Stimulated activated CD8-positive, alpha-beta memory T cell treated with anti-CD3 and anti-CD28 coated beads, Interleukin-4, amount 100 ng/mL, for 4 hours (primary cell): Measurements from ENCODE around the gene SUN5.
"Not testable (repeated sequence)": the region's sequence is repeated elsewhere in the genome, so short reads cannot be mapped to it uniquely, and the experiment has no call there.

Source experiments
- DNase-seq, 2 donors: peaks; one replicate each; pipeline ENCODE4 v3.0.0-alpha.2; 2020; ENCODE audit warnings: low read depth in 2 of 2, low spot score in 1 of 2

Gene SUN5

DNA sequence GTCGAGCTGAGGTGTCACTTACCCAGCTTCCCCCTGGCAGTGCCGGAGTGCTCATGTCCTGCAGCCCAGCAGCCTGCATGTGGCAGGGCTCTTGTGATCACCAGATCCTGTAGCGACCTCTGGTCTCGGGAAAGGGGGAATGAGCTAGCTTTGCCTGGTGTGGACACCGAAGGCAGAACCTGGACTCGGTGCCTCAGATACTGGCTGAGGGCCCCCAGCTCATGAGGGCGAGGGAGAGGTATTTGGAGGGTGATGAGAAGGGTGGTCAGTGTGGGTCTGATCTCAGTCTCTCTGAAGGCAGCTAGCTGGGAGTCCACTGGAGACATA is 26.3 kb downstream of the SUN5 start:
- DNase-seq, result no peak

DNA sequence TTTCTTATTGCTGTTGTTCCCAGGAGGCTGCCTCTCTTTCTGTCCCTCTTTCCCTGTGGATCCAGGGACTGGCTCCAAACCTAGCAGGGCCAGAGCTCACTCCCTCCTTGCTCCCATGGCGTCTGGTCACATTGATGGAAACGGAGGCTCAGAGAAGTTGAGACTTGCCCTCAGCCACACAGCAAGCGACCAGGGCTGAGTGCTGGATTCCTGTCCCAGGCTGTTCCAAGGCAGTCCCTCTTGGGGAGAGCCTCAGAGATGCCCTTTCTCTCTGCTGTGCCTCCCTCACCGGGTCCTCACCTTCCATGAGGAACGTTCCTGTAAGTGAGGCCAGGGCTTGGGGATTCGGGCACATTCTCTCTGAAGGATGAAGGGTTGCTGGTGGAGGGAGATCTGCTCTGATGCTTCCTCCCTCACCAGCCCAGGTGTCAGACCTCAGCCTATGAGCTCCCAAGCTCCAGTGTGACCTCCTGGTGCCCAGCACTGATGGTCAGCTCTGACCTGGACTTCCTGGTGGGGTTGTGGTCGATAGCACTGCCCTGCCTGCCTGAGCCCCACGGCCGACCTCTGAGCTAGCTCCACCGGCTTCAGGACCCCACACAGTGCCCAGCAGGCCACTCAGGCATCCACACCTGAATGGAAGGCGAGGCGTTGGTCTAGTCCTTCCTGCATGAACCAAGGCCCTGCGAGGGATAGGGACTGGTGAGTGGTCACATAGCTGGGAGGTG is 26.8 kb downstream of the SUN5 start:
- no peak for DNase-seq

DNA sequence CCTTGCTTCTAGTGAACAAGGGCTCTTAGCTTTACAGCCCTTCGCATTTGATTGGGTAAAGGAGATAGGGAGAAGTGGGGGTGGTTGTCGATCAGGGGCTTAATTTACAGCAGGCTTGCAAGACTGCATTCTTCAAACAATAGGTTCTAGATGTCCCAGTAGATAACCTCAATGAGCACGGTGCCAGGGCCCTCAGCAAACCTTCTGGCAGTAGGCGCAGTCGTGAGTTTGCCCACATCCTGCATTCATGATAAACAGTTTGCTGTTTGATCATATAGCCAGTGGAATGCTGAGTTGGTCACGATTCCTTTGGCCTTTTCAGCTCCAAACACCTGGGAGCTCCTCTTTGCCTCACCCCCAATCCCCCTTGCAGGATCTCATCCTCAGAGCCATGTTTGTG is 27.5 kb downstream of the SUN5 start:
- DNase-seq, result no peak

DNA sequence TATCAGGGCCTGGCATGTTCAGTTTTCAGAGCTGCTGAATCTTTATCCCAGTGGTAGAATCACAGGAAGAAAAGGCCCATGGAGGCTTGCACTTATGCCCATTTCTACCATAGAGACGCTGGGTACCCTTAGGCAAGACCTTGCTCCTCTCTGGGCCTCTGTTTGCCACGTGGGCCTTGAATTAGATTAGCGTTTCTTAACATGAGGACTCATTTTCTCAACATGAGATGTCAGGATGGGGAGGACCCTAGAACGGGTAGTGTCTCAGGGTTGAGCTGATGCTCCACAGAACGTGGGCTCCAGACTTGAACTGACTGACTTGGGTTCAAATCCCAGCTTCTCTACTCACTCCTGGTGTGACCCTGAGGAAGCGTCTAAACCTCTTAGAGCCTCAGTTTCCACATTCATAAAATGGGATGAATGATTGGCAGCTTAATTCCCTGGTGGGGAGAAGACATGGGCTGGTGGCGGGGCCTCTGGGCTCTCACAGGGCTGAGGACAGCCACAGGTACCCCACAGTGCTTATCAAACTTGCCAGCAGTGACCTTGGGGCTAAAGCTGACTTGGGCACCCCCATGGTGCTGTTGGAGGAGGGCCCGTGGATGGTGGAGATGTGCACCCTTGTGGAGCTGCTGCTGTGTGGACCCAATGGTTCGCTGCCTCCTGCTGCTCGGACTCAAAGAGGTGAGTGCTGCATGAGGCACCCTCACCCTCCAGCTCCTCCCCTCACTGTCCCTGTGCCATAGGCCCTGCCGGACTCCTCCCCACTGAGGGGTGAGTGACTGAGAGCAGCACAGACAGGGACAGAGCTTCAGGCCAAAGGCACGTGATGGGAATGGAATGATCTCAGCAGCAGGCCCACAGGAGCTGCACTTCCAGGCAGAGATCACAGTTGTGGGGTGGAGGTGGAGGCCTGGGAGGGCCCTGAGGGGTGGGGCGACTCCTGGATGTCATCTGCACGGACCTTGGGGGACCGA is 28.2 kb downstream of the SUN5 start:
- no peak for DNase-seq

DNA sequence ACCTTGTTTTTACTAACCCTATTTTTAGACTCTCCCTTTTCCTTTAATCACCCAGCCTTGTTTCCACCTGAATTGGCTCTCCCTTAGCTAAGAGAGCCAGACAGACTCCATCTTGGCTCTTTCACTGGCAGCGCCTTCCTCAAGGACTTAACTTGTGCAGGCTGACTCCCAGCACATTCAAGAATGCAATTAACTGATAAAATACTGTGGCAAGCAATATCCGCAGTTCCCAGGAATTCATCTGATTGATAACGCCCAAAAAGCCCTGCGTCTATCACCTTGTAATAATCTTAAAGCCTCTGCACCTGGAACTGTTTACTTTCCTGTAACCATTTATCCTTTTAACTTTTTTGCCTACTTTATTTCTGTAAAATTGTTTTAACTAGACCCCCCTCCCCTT is 29.1 kb downstream of the SUN5 start:
- DNase-seq, result not testable (repeated sequence)

DNA sequence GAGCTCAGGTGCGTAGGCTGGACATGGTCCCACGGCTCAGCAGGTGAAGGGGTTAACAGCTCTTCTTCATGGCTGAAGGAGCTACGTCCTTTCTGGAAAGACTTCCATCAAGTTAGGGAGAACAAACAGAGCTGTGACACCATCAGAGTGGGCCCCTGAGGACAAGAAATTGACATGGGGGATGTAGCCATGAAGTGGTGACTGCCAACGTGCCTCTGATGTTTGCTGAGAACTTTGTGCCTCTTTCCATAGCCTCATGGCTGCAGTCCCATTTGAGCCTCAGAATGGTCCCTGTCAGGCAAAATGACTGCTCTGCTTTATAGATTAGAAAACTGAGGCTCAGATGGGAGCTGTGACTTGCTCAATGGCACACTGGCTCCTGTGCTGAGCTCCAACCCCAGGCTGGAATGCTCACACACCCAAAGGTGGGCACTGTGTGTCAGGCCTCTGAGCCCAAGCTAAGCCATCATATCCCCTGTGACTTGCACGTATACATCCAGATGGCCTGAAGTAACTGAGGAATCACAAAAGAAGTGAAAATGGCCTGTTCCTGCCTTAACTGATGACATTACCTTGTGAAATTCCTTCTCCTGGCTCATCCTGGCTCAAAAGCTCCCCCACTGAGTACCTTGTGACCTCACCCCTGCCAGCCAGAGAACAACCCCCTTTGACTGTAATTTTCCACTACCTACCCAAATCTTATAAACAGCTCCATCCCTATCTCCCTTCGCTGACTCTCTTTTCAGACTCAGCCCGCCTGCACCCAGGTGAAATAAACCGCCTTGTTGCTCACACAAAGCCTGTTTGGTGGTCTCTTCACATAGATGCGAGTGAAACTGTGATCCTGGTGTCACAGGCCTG is 29.8 kb downstream of the SUN5 start:
- DNase-seq, result not testable (repeated sequence)

DNA sequence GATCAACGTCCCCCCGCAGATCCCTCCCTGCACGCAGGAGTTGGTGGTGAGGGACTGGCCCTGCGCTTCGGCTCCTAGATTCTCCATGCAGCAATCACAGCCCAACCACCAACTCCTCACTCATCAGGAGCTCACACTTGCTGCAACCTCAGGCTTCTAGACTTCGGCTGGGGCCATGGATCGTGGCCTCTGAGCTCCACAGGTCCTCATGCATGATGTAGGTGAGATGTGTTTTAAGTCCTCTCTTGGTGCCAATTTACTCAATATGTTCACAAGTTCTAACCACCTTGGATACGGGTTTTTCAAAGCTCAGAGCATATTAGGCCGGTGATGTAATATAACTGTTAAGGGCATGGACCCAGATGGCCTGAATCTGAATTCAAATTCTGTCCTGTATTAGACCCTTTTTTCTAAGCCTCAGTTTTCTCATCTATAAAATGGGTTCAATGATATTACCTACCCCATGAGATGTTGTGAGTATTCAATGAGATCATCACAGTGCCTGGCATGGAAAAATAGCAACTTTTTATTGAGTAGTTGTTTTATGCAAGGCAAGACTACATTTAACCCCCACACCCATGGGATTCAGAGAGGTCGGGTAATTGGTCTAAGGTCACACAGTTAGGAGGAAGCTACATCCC is 31.0 kb downstream of the SUN5 start:
- no peak for DNase-seq

DNA sequence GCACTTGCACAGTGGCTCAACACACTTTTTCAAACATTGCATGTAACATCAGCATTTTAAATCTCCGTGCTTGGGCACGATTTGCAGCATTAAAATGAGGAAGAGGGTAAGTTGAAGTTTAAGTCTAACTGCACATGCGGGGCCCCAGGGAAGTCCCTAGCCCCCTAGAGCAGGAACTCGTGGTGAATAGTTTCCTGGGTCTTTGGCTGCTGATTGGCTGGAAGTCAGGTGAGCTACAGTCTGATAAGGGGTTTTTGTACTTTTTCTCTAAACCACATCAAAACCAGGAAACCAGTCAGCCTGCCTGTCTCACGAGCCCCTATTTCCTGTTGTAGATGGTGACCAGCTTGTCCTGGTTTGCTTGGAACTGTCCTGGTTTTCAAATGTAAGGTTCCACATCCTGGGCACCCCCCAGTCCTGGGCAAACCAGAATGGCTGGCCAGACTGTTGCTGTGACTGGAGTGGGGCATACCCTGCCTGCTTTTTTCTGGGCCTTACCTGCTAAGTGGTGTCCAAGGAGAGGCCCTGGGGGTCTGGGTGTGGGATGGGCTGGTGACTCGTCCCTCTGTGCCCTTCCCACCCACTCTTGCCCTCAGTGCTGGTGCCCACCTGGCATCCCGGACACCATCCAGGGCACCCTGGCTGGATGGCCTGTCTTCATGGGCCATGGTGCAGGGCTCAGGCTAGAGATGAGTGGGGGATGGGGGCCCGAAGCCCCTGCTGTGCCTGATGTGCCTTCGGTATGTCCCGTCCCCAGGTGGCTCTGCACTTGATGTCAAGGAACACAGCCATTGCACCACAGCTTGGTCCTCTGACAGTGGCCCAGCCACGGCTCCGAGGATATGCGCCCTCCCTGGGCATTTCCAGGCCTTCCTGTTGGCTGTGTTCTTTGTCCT is 31.8 kb downstream of the SUN5 start:
- DNase-seq, result peak; percentile 51 to 75

DNA sequence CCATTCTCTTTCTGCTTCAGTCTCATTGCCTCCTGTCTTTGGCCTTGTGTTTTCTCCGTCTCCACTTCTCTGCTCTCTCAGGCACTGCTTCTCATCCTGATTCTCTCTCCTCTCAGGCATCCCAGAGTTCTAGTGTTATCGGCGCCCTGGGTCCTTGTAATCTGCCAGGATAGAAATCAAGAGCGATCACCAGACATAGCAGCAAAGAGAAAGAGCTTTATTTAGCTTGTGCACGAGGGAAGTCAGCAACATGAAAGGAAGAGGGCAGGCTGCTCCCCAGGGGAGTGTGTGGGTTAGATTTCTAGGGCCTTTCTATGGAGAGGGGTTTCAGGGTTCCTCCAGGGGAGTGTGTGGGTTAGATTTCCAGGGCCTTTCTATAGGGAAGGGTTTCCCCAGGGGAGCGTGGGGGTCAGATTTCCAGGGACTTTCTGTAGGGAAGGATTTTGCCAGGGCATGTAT is 32.5 kb downstream of the SUN5 start:
- no peak for DNase-seq

DNA sequence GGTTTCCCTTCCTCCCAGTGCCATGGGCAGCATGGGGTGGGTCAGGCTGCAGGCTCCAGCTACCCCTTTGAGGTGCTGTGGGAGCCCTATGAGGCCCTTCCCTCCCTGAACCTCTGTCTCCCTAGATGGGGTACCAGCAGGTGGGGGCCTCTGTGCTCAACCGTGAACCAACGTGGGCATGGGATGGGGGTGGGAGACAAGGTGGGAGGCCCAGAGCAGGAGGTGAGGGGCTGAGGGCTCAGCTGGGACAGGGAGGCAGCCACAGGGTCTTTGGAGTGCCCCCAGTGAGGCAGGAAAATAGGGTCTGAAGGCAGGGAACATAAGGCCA is 33.3 kb downstream of the SUN5 start:
- no peak for DNase-seq

DNA sequence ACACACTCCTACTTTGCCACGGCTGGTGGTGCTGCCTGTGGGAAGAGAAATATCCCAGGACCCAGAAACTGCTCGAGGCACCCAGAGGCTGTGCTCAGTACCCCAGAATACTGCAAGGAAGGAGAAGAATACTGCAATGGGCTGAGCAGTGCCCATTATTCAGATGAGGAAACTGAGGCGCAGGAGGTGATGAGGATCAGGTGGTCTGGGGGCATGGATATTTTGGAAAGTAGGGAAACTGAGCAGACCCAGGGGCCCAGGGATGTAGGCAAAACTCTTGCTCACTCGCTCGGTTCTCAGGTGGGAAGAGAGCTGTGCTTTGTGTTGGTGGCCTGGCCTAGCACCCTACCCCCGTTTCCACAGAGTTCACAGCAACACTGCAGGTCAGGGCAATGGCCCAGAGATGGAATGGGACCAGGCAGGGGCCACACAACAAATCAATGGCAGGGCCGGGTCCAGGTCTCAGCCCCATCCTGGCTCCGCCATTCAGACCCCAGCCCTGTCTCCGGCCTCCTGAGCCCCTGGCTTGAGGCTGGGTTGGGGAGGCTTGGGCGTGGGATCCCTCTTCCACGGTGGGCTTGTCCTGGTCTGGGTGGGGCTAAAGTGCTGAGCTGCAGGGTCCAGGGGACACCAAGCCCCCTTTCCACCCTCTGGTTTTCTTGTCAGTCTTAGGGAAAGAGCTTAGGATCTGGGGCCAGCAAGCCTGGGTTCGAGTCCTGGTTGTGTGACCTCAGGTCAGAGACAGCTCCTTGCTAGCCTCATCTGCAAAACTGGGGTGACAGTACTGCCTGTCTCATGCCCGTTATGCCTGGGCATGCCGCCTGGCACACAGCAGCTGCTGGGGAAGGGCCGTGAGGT is 33.9 kb downstream of the SUN5 start:
- DNase-seq, result no peak

DNA sequence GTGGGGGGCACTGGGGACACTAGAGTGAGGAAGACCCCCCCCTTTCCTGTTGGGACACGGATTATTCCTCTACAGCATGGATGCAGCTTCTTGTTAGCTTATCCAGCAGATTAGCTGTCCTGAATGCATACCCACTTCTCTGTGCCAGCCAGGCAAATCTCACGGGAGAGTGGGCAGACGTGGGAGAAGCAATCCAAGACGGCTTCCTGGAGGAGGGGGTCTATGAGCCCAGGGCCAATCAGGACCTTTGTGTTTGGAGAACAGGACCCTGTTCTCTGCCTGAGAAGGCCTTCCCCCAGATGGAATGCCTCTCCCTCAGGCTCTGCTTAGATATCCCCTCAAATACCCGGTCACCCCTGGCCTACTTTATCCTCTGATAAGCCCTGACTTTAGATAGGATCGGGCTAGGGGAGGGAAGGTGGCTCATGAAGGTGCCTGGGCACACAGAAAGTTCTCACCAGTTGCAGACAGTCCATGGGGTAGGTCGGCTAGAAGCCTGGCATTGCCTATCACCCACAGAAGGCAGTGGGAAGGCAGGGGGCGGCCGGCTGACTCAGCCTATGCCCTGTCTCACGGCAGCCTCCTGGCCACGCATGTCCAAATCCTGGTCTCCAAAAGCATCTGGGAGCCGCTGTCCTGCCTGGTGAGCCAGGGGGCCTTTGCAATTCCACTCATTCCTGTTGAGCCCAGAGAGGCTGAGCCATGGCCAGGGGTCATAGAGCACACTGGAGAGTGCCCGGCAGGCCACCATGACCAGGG is 34.7 kb downstream of the SUN5 start:
- no peak for DNase-seq

DNA sequence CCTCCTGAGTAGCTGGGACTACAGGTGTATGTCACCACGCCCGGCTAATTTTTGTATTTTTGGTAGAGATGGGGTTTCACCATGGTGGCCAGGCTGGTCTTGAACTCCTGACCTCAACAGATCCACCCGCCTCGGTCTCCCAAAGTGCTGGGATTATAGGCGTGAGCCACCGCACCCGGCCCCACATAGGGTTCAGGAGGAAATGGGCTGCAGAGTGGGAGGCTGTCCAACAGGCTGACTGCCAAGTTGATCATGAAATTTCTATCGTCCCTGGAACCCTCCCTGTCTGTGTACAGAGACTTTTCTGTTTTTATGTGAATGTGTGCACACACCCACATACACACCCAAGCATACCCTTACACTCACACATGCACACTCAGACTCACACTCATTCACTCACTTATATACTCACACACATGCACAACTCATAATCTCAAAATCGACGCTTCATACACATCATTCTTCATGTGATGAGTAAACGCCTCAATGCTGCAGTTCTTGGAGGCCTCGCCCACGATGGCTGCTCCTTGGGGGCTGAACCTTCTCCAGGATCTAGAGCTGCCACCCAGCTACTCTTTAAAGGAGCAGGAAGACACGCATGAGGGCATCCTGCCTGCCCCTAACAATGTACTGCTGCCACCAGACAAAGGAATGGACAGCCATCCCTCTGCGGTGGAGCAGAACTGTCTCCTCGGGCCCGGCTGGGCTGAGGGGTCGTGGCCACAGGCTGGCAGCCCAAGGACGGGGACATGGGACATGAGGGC is 35.6 kb downstream of the SUN5 start:
- no peak for DNase-seq

DNA sequence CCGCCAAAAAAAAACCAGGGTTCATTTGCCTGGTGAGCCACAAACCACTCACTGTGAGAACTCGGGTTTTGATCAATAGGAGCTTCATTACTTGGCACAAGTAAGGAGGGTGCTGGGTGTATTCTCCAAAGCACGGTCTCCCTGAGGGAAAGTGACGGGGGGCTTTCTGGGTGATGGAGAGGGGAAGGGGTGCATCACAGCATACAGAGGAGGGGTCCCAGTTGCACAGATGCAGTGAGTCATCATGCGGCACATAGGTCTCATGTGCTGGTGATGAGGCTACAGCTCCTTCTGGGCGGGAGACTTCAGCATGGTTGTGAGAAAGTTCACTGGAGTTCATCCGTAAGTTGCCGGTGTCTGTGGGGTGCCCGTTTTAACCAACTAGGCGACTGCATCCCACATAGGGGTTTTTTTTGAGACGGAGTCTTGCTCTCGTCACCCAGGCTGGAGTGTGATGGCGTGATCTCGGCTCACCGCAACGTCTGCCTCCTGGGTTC is 36.2 kb downstream of the SUN5 start:
- DNase-seq, result peak in 1 of 2 donors; percentile 40

DNA sequence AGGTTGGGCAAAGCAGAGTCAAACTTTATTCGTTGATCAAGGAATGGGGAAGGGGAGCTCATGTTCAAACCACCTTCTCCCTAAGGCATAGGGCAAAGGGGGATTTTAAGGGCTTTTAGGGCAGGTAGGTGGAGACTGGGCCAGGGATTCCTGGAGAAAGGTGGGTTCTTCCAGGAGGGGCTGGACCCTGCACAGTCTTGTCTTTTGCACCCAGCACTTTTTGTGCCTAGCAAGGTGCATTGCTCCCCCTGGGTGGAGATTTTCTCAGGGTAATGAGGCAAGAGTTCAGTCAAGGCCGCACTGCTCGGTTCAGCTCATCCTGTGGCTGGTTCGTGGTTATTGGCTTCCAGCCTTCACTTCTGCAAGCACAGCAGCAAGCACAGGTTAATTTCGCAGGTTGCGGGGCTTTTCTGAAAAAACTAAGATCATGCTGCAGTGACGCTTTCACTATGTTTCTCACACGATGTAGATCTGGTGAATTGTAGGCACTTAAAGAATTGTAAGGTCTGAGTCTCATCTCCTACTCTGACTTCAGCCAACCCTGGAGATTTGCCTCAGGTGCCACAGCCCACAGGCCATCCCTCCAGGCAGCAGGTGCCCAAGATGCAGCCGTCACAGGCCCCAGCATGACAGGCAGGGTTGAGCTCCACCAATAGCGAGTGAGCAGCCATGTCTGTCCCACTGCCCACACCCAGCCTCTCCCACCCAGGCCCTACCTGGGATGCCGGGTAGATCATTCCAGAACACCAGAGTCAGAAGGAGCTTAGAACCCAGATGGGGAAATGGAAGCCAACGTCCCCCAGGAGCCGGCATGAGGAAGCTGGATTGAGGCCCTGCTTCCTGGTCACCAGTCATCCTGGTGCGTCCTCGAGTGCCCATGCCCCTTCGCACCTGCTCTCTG is 37.1 kb downstream of the SUN5 start:
- DNase-seq, result no peak

DNA sequence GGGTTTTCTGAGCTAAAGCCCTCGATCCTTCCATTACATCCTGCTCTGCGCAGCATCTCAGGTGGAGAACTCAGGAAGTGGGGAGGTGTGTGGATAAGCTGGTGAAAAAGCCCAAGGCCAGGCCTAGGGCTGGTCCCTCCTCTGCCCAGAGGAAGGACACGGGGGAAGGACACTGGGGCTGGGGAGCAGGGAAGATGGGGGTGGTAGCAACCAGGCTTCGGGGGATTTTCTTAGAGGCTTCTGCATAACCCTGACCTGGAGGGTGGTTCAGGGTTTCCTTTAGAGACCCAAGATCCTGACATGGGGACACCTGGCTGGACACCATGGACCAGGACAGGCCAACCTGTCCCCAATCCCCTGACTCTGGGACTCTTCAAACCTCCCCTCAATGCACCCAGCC is 37.9 kb downstream of the SUN5 start:
- no peak for DNase-seq
